ENCODE data around the gene CST3. TPM values are rescaled to one million over a fixed set of nuclear protein-coding genes. Genes with fewer than 3 reads are reported as not detected.
"Not testable (repeated sequence)": the region's sequence is repeated elsewhere in the genome, so short reads cannot be mapped to it uniquely, and the experiment has no call there.

CST3 gene
- total and polyA plus RNA-seq, 4 donors, result 584 to 1,561 (median 971) TPM

- Histone ChIP-seq H3K4me1 (ENCODE audit: control insufficient read depth in 1 of 2, insufficient read depth in 2 of 2, low read length in 2 of 2) (no peaks in the 10 kb centered on the region), H3K27ac (ENCODE audit: low read depth in 1 of 2, low read length in 2 of 2) (no peak overlapping the region), H3K4me3 (ENCODE audit: low read length in 2 of 2) (peak overlapping the region; percentile 70 to 85), H3K36me3 (ENCODE audit: control insufficient read depth in 1 of 2, insufficient read depth in 2 of 2, low read length in 1 of 2) (peaks cover 0 to 8% of the 10 kb centered on the region in 2 donors), H3K9me3 (ENCODE audit: control insufficient read depth, low read length) (no peaks in the 10 kb centered on the region), H3K27me3 (ENCODE audit: control insufficient read depth in 1 of 2, insufficient read depth in 2 of 2, low read length in 1 of 2) (no peaks in the 10 kb centered on the region)
- DNase-seq (no peak), ATAC-seq (ENCODE audit: low FRiP score) (no peak)
- WGBS, 2 donors, result 75 to 78% methylated on average over 19 of the region's 19 CpGs
- intact Hi-C loops (cut with DNase I), result no loop called here
Observed at GRCh38 chr20:23636182-23636907, 1.4 kb downstream of the CST3 start.

GRCh38 chr20:23635768-23636090, 2.0 kb downstream of the CST3 start:
- H3K9me3 ChIP-seq (ENCODE audit: control insufficient read depth, low read length); ATAC-seq (ENCODE audit: low FRiP score); DNase-seq; intact Hi-C loops (cut with DNase I); H3K4me1 ChIP-seq (ENCODE audit: control insufficient read depth in 1 of 2, insufficient read depth in 2 of 2, low read length in 2 of 2); H3K27me3 ChIP-seq (ENCODE audit: control insufficient read depth in 1 of 2, insufficient read depth in 2 of 2, low read length in 1 of 2); H3K36me3 ChIP-seq (ENCODE audit: control insufficient read depth in 1 of 2, insufficient read depth in 2 of 2, low read length in 1 of 2); H3K27ac ChIP-seq (ENCODE audit: low read depth in 1 of 2, low read length in 2 of 2); H3K4me3 ChIP-seq (ENCODE audit: low read length in 2 of 2): not testable (repeated sequence)
- WGBS, 2 donors, result 84 to 85% methylated on average over 1 of the region's 2 CpGs

GRCh38 chr20:23634985-23635767, 2.6 kb downstream of the CST3 start:
- H3K4me1 ChIP-seq (ENCODE audit: control insufficient read depth in 1 of 2, insufficient read depth in 2 of 2, low read length in 2 of 2), result no peaks in the 10 kb centered on the region
- DNase-seq (no peak), ATAC-seq (ENCODE audit: low FRiP score) (no peak)
- H3K27ac ChIP-seq (ENCODE audit: low read depth in 1 of 2, low read length in 2 of 2), result no peak overlapping the region
- 30 to 36% methylated on average over 12 of the region's 12 CpGs for WGBS, 2 donors
- intact Hi-C loops (cut with DNase I), result no loop called here
- no peaks in the 10 kb centered on the region for H3K9me3 ChIP-seq (ENCODE audit: control insufficient read depth, low read length)
- H3K4me3 ChIP-seq (ENCODE audit: low read length in 2 of 2), result no peak overlapping the region
- peaks cover 0 to 8% of the 10 kb centered on the region in 2 donors for H3K36me3 ChIP-seq (ENCODE audit: control insufficient read depth in 1 of 2, insufficient read depth in 2 of 2, low read length in 1 of 2)
- H3K27me3 ChIP-seq (ENCODE audit: control insufficient read depth in 1 of 2, insufficient read depth in 2 of 2, low read length in 1 of 2), result no peaks in the 10 kb centered on the region

- Histone ChIP-seq H3K27ac (ENCODE audit: low read depth in 1 of 2, low read length in 2 of 2) (no peak overlapping the region), H3K36me3 (ENCODE audit: control insufficient read depth in 1 of 2, insufficient read depth in 2 of 2, low read length in 1 of 2) (peaks cover 0 to 8% of the 10 kb centered on the region in 2 donors), H3K4me1 (ENCODE audit: control insufficient read depth in 1 of 2, insufficient read depth in 2 of 2, low read length in 2 of 2) (no peaks in the 10 kb centered on the region), H3K9me3 (ENCODE audit: control insufficient read depth, low read length) (no peaks in the 10 kb centered on the region), H3K27me3 (ENCODE audit: control insufficient read depth in 1 of 2, insufficient read depth in 2 of 2, low read length in 1 of 2) (no peaks in the 10 kb centered on the region), H3K4me3 (ENCODE audit: low read length in 2 of 2) (no peak overlapping the region)
- 83 to 85% methylated on average over 7 to 8 of the region's 8 CpGs for WGBS, 2 donors
- intact Hi-C loops (cut with DNase I), result no loop called here
- no peak for ATAC-seq (ENCODE audit: low FRiP score)
- DNase-seq, result no peak
Observed at GRCh38 chr20:23634044-23634801, 3.5 kb downstream of the CST3 start.

- Histone ChIP-seq H3K9me3 (ENCODE audit: control insufficient read depth, low read length) (no peaks in the 10 kb centered on the region), H3K4me1 (ENCODE audit: control insufficient read depth in 1 of 2, insufficient read depth in 2 of 2, low read length in 2 of 2) (no peaks in the 10 kb centered on the region), H3K4me3 (ENCODE audit: low read length in 2 of 2) (no peak overlapping the region), H3K27ac (ENCODE audit: low read depth in 1 of 2, low read length in 2 of 2) (no peak overlapping the region), H3K27me3 (ENCODE audit: control insufficient read depth in 1 of 2, insufficient read depth in 2 of 2, low read length in 1 of 2) (no peaks in the 10 kb centered on the region), H3K36me3 (ENCODE audit: control insufficient read depth in 1 of 2, insufficient read depth in 2 of 2, low read length in 1 of 2) (peaks cover 0 to 8% of the 10 kb centered on the region in 2 donors)
- intact Hi-C loops (cut with DNase I), result no loop called here
- ATAC-seq (ENCODE audit: low FRiP score), result no peak
- no peak for DNase-seq
- 72 to 75% methylated on average over 8 of the region's 8 CpGs for WGBS, 2 donors
Observed at GRCh38 chr20:23632711-23633573, 4.8 kb downstream of the CST3 start.

- H3K27me3 ChIP-seq (ENCODE audit: control insufficient read depth in 1 of 2, insufficient read depth in 2 of 2, low read length in 1 of 2), result no peaks in the 10 kb centered on the region
- H3K36me3 ChIP-seq (ENCODE audit: control insufficient read depth in 1 of 2, insufficient read depth in 2 of 2, low read length in 1 of 2), result peaks cover 0 to 8% of the 10 kb centered on the region in 2 donors
- H3K4me1 ChIP-seq (ENCODE audit: control insufficient read depth in 1 of 2, insufficient read depth in 2 of 2, low read length in 2 of 2), result no peaks in the 10 kb centered on the region
- no peak overlapping the region for H3K4me3 ChIP-seq (ENCODE audit: low read length in 2 of 2)
- 82 to 85% methylated on average over 12 of the region's 12 CpGs for WGBS, 2 donors
- ATAC-seq (ENCODE audit: low FRiP score), result no peak
- H3K9me3 ChIP-seq (ENCODE audit: control insufficient read depth, low read length), result no peaks in the 10 kb centered on the region
- intact Hi-C loops (cut with DNase I), result no loop called here
- no peak overlapping the region for H3K27ac ChIP-seq (ENCODE audit: low read depth in 1 of 2, low read length in 2 of 2)
- DNase-seq, result no peak
Observed at GRCh38 chr20:23631981-23632710, 5.6 kb downstream of the CST3 start.

- intact Hi-C loops (cut with DNase I), result no loop called here
- Histone ChIP-seq H3K9me3 (ENCODE audit: control insufficient read depth, low read length) (no peaks in the 10 kb centered on the region), H3K36me3 (ENCODE audit: control insufficient read depth in 1 of 2, insufficient read depth in 2 of 2, low read length in 1 of 2) (peaks cover 0 to 8% of the 10 kb centered on the region in 2 donors), H3K27ac (ENCODE audit: low read depth in 1 of 2, low read length in 2 of 2) (no peak overlapping the region), H3K4me3 (ENCODE audit: low read length in 2 of 2) (no peak overlapping the region), H3K4me1 (ENCODE audit: control insufficient read depth in 1 of 2, insufficient read depth in 2 of 2, low read length in 2 of 2) (no peaks in the 10 kb centered on the region), H3K27me3 (ENCODE audit: control insufficient read depth in 1 of 2, insufficient read depth in 2 of 2, low read length in 1 of 2) (no peaks in the 10 kb centered on the region)
- no peak for ATAC-seq (ENCODE audit: low FRiP score)
- 94% methylated on average over 9 of the region's 9 CpGs for WGBS, 2 donors
- no peak for DNase-seq
Observed at GRCh38 chr20:23631226-23631822, 6.4 kb downstream of the CST3 start.
